Measurements from ENCODE around the gene TNFSF10. TPM values are rescaled to one million over a fixed set of nuclear protein-coding genes. Genes with fewer than 3 reads are reported as not detected.

The TNFSF10 gene
- total and polyA plus RNA-seq, 9 of the 15 experiments (the other 6 are each of a cell fraction or from before 2014, with no cell fraction given), result 0.07 to 1.3 (median 0.27) TPM; not detected in 1

DNA sequence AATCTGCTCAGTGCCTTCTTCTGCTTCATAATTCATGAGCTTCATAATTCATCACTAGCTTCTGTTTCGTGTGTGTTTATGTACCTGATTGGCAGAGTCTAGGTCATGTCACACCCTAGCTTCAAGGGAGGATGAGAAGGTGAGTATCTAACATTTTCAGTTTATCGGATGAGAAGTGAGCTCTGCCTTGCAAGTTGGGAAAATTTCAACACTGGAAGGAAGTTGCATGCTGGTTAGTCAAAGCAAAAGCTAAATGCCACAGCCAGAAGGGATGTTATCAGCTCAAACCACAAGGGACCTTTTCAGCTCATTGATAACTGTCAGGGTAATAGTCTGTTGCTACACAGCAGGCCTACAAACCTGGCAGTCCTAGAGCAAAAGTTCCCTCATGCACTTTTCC, 7.3 kb upstream of the TNFSF10 start (continued):
- TF ChIP-seq, protein P1, sequence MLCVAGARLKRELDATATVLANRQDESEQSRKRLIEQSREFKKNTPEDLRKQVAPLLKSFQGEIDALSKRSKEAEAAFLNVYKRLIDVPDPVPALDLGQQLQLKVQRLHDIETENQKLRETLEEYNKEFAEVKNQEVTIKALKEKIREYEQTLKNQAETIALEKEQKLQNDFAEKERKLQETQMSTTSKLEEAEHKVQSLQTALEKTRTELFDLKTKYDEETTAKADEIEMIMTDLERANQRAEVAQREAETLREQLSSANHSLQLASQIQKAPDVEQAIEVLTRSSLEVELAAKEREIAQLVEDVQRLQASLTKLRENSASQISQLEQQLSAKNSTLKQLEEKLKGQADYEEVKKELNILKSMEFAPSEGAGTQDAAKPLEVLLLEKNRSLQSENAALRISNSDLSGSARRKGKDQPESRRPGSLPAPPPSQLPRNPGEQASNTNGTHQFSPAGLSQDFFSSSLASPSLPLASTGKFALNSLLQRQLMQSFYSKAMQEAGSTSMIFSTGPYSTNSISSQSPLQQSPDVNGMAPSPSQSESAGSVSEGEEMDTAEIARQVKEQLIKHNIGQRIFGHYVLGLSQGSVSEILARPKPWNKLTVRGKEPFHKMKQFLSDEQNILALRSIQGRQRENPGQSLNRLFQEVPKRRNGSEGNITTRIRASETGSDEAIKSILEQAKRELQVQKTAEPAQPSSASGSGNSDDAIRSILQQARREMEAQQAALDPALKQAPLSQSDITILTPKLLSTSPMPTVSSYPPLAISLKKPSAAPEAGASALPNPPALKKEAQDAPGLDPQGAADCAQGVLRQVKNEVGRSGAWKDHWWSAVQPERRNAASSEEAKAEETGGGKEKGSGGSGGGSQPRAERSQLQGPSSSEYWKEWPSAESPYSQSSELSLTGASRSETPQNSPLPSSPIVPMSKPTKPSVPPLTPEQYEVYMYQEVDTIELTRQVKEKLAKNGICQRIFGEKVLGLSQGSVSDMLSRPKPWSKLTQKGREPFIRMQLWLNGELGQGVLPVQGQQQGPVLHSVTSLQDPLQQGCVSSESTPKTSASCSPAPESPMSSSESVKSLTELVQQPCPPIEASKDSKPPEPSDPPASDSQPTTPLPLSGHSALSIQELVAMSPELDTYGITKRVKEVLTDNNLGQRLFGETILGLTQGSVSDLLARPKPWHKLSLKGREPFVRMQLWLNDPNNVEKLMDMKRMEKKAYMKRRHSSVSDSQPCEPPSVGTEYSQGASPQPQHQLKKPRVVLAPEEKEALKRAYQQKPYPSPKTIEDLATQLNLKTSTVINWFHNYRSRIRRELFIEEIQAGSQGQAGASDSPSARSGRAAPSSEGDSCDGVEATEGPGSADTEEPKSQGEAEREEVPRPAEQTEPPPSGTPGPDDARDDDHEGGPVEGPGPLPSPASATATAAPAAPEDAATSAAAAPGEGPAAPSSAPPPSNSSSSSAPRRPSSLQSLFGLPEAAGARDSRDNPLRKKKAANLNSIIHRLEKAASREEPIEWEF (CRISPR knock-in tag; IDR thresholded peaks at IDR 0.05), result no peak
- no peak for TF ChIP-seq MED1 (CRISPR knock-in tag; IDR thresholded peaks at IDR 0.05; ENCODE audit: borderline replicate concordance)
- TF ChIP-seq XRCC3 (IDR thresholded peaks at IDR 0.05), result no peak
- TF ChIP-seq ZNF79 (CRISPR knock-in tag; IDR thresholded peaks at IDR 0.05; ENCODE audit: low read depth), result no peak
- TF ChIP-seq, protein P2, sequence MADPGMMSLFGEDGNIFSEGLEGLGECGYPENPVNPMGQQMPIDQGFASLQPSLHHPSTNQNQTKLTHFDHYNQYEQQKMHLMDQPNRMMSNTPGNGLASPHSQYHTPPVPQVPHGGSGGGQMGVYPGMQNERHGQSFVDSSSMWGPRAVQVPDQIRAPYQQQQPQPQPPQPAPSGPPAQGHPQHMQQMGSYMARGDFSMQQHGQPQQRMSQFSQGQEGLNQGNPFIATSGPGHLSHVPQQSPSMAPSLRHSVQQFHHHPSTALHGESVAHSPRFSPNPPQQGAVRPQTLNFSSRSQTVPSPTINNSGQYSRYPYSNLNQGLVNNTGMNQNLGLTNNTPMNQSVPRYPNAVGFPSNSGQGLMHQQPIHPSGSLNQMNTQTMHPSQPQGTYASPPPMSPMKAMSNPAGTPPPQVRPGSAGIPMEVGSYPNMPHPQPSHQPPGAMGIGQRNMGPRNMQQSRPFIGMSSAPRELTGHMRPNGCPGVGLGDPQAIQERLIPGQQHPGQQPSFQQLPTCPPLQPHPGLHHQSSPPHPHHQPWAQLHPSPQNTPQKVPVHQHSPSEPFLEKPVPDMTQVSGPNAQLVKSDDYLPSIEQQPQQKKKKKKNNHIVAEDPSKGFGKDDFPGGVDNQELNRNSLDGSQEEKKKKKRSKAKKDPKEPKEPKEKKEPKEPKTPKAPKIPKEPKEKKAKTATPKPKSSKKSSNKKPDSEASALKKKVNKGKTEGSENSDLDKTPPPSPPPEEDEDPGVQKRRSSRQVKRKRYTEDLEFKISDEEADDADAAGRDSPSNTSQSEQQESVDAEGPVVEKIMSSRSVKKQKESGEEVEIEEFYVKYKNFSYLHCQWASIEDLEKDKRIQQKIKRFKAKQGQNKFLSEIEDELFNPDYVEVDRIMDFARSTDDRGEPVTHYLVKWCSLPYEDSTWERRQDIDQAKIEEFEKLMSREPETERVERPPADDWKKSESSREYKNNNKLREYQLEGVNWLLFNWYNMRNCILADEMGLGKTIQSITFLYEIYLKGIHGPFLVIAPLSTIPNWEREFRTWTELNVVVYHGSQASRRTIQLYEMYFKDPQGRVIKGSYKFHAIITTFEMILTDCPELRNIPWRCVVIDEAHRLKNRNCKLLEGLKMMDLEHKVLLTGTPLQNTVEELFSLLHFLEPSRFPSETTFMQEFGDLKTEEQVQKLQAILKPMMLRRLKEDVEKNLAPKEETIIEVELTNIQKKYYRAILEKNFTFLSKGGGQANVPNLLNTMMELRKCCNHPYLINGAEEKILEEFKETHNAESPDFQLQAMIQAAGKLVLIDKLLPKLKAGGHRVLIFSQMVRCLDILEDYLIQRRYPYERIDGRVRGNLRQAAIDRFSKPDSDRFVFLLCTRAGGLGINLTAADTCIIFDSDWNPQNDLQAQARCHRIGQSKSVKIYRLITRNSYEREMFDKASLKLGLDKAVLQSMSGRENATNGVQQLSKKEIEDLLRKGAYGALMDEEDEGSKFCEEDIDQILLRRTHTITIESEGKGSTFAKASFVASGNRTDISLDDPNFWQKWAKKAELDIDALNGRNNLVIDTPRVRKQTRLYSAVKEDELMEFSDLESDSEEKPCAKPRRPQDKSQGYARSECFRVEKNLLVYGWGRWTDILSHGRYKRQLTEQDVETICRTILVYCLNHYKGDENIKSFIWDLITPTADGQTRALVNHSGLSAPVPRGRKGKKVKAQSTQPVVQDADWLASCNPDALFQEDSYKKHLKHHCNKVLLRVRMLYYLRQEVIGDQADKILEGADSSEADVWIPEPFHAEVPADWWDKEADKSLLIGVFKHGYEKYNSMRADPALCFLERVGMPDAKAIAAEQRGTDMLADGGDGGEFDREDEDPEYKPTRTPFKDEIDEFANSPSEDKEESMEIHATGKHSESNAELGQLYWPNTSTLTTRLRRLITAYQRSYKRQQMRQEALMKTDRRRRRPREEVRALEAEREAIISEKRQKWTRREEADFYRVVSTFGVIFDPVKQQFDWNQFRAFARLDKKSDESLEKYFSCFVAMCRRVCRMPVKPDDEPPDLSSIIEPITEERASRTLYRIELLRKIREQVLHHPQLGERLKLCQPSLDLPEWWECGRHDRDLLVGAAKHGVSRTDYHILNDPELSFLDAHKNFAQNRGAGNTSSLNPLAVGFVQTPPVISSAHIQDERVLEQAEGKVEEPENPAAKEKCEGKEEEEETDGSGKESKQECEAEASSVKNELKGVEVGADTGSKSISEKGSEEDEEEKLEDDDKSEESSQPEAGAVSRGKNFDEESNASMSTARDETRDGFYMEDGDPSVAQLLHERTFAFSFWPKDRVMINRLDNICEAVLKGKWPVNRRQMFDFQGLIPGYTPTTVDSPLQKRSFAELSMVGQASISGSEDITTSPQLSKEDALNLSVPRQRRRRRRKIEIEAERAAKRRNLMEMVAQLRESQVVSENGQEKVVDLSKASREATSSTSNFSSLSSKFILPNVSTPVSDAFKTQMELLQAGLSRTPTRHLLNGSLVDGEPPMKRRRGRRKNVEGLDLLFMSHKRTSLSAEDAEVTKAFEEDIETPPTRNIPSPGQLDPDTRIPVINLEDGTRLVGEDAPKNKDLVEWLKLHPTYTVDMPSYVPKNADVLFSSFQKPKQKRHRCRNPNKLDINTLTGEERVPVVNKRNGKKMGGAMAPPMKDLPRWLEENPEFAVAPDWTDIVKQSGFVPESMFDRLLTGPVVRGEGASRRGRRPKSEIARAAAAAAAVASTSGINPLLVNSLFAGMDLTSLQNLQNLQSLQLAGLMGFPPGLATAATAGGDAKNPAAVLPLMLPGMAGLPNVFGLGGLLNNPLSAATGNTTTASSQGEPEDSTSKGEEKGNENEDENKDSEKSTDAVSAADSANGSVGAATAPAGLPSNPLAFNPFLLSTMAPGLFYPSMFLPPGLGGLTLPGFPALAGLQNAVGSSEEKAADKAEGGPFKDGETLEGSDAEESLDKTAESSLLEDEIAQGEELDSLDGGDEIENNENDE (IDR thresholded peaks at IDR 0.05; ENCODE audit: low read depth, low read length), result no peak
- TF ChIP-seq FOXJ3 (CRISPR knock-in tag; IDR thresholded peaks at IDR 0.05), result no peak
- no peak for TF ChIP-seq TCFL5 (CRISPR knock-in tag; conservative IDR thresholded peaks at IDR 0.05)
- no peak for TF ChIP-seq ZNF696 (CRISPR knock-in tag; conservative IDR thresholded peaks at IDR 0.05)
- TF ChIP-seq MCM2 (IDR thresholded peaks at IDR 0.05; ENCODE audit: low read depth), result no peak
- TF ChIP-seq TFAM (CRISPR knock-in tag; conservative IDR thresholded peaks at IDR 0.05), result no peak

Measured in K562 (cell line).